GM12801 (cell line): ENCODE results near the gene GATA3.

Experiments
- TF ChIP-seq, protein P1 (sequence below): IDR thresholded peaks from one replicate; pipeline ENCODE4 v1.5.1; 2011; ENCODE audit warnings: control low read depth; ENCODE audit not compliant: insufficient read length; ENCODE audit errors: extremely low read depth

Gene GATA3

DNA sequence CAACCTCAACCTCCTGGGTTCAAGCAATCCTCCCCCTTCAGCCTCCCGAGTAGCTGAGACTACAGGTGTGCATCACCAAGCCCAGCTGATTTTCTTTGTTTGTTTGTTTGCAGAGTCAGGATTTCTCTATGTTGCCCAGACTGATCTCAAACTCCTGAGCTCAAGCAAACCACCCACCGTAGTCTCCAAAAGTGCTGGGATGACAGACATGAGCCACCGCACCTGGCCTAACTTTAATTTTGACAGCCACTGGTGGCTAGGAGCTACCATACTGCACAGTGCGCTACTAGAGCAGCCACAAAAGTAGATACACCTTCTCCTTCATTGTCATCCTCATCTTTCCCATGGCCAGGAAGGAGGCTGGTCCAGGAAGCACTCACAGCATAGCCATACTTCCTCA, 31.2 kb upstream of the GATA3 start:
- TF ChIP-seq, protein P1, sequence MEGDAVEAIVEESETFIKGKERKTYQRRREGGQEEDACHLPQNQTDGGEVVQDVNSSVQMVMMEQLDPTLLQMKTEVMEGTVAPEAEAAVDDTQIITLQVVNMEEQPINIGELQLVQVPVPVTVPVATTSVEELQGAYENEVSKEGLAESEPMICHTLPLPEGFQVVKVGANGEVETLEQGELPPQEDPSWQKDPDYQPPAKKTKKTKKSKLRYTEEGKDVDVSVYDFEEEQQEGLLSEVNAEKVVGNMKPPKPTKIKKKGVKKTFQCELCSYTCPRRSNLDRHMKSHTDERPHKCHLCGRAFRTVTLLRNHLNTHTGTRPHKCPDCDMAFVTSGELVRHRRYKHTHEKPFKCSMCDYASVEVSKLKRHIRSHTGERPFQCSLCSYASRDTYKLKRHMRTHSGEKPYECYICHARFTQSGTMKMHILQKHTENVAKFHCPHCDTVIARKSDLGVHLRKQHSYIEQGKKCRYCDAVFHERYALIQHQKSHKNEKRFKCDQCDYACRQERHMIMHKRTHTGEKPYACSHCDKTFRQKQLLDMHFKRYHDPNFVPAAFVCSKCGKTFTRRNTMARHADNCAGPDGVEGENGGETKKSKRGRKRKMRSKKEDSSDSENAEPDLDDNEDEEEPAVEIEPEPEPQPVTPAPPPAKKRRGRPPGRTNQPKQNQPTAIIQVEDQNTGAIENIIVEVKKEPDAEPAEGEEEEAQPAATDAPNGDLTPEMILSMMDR = no peak

DNA sequence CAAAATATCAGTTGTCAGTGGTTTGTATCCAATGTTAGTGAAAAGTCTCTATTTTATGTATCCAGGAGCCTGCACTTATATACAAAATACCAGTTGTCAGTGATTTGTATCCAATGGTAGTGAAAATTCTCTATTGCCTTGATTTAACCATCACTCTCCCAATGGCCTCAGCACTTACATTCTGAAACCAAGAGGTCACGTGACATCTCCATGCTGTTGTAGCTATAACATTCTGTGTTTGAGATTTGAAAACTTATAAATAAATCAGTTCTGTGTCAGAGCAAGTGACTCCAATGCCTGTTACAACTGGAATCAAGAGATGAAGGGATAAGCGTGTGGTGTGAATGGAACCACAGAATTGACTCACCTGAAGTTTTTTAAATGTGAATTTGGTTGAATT, 30.6 kb upstream of the GATA3 start:
- TF ChIP-seq, protein P1 = no peak

DNA sequence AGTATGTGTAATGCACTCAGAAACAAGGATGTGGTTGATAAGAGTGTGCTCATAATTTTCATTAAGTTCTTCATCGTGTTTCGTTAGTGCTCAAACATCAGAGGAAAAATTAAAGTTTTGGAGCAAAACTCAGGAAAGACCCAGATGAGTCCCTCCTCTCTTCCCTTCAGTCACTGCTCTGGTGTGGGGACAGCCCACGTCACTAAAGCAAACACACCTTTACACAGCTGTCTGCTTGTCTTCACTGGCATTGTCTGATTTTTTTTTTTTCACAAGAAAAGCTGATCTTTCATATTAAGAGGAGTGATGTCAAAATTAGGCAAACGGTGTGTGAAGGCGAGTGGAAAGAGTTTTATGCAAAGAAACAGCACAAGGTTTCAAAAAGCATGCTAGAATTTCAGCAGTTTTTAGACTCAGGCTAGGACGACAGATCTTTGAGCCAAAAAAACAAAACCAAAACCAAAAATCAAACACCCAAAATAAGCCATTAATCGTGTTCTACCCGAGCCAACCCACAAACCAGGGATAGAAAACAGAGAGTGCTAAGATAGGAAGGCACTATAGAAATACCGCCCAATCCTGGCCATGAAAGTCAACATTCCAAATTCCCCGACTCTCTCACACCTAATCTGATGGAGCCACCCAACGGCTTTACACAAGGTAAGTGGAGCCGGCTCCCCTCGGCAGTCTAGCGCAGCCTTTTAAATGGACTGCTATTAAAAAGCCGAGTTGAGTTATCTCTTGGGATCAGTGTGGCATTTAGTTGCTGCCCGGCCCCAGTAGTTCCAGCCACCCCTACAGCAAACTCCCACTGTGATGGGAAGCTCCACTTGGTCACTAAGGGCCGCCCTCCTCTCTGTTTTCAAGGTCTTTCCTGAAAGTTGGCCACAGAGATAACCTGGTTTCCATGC, 27.9 kb upstream of the GATA3 start:
- TF ChIP-seq, protein P1 = no peak

DNA sequence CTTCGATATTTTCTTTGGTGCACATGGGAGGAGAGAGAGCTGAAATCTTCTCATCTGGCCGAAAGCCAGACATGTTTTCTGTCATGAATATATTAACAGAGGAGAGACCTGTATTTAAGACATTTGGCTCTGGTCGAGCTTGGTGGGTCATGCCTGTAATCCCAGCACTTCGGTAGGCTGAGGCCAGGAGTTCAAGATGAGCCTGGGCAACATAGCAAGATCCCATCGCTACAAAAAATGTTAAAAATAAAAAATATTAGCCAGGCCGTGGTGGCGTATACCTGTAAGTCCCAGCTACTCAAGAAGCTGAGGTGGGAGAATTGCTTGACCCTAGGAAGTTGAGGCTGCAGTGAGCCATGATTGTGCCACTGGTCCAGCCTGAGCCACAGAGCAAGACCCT, 21.9 kb upstream of the GATA3 start:
- TF ChIP-seq, protein P1 = no peak

DNA sequence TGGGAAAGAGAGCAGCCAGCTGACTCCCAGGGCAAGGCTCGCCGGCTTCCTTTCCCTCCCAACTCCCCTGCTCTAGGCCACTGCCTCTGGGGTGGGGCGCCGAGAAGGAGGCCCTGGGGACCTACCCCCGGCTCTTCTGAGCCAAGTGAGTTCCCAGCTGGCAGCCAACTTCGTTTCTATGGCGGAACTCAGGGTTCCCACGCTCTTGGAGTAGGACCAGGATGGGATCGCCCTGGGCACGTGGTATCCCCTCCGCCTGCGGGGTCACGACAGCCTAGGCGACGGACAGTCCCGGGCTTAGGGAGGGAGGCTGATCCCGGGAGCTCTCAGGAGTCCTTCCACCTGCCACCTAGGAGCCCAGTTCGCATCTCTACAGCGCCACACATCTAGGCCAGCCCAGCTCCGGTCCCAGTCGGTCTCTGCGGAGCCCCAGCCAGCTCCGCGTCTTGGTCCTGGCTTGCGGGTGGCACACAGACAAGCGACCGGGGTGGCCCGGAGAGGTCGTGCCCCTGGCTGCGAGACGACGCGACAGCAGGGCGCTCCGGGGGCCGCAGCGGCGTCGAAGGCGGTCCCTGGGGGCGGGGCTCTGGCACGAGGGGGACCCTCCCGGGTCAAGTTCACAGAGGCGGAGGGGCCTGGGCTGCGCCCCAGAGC, 20.5 kb upstream of the GATA3 start:
- TF ChIP-seq, protein P1 = no peak

DNA sequence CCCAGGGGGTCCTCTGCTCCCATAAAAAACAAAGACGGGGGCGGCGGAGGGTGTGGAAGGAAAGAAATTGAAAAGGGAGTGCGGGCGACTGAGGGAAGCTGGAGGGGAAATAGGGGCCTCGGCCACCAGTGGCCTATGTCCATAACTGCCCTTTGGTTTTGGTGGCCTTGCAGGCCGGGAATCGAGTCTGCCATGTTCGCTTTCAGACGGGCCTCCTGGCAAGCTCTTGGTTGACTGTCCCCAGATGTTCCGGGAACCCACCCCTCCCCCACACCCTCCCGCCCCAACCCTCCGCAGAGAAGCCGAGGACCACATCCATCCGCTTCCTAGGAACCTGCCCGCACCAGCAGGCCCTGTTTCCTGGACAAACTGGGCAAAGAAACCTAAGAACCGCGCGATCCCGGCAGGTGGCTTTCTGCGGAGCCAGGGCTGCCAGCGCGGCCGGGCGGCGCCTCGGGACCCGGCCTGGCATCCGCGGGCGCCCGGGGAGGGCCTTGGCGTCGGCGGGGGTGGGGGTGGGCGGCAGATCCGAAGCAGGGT, 20.0 kb upstream of the GATA3 start:
- TF ChIP-seq, protein P1 = no peak

DNA sequence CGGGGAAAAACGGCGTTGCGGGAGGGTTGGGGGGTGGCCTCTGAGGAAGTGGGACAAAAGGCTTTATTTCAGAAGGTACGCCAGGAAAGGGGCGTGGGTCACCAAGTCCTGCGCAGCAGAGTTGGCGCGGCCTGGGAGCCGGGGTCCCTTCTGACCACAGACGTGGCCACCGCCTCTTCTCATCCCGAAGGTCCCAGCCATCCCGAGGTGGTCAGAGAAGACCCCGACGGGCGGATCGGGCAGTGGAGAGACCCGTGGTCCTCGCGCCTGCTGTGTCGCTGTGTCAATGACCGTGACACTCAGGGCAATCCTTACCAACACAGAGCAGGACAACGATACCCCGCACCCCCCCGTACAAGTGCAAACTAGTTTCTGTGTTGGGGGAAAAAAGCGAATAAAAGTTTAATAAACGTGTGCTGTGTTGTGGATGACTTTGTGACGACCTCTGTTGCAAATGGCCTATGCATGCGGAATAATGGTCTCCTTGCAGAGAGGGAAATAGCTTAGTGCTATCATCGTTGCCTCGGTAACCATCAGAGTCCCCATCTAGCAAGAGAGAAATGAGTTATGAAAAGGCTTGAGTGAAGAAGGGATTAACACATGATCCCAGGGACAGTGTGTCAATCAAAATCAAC, 19.4 kb upstream of the GATA3 start:
- TF ChIP-seq, protein P1 = no peak
